Stimulated activated CD8-positive, alpha-beta memory T cell treated with anti-CD3 and anti-CD28 coated beads, Interleukin-15, amount 100 ng/mL, for 48 hours (primary cell): ENCODE data around the gene INSYN2A.

Experiments used
- DNase-seq, 2 donors: peaks; one replicate each; pipeline ENCODE4 v3.0.0-alpha.2; 2020; ENCODE audit warnings: low read depth in 2 of 2

Gene INSYN2A

GRCh38 chr10:127154831-127155620, 41.4 kb downstream of the INSYN2A start:
- DNase-seq = no peak

DNA sequence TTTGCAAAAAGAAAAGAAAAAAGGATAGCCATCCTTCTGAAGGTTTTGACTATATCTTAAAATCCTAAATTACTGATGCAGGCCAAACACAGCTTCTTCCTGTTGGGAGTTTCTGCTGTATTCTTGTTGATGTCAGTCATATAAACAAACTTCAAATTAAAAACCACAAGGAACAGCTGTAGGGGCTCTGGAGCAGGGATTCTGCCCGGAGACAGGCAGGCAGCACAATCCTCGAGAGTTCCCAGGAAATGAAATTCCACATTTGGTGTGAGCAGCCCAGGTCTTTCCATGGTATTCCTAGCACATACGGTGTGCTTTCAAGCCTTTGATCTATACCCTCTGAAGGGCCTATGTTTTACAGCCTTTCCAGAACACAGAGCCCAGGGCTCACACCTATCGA, 43.2 kb downstream of the INSYN2A start:
- no peak for DNase-seq

GRCh38 chr10:127151981-127152699, 44.3 kb downstream of the INSYN2A start:
- no peak for DNase-seq

DNA sequence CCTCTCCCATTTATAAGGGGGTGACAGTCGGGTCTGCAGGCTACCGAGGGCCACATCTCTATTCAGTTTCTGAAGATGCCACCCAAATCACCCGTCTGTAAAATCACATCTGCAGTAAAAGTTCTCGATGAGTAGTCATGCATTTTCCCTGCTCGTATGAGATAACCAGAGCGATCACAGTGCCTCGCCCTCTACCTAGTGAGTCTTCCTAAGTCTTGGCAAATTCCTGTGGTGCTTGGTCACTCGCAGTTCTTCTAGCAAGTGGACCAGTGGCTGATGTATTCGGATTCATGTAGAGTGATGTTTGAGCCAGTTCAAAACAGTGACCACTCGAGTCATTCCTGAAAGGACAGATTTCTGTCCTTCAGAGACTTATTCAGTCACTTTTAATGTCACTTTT, 44.9 kb downstream of the INSYN2A start:
- no peak for DNase-seq

DNA sequence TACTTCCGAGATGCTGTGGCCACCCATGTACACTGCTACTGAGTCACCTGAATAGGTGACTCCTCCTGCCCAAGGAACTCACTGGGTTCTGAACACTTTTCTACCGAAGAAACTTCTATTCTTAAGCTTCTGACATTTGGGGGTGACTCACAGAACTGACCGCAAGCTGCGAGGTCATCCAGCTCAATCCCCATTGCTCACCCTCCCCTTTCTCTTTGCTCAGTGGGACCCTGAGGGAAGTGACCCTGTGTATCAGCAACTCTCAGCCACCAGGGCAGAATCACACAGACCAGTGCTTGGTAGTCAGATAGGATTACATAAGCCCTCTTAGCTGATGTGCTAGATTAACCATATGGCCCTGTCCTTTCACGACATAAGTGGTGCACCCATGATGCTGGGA, 46.3 kb downstream of the INSYN2A start:
- DNase-seq = no peak

- no peak for DNase-seq
Observed at GRCh38 chr10:127149501-127150081, 46.8 kb downstream of the INSYN2A start.

DNA sequence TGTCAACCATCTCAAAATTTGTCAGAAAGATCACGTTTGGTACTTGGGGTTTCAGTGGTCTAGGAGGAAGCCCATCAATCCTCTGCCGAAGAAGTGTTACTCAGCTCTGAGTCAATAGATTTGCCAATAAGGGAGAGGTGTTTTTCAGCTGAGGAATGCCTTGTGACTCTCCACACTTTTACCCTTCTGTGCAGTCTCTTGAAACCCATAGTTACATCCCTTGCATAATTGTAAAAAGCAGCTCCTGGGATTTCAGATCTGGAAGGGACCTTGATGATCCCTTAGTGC, 47.5 kb downstream of the INSYN2A start:
- DNase-seq = no peak

- no peak for DNase-seq
Observed at GRCh38 chr10:127148066-127148932, 48.1 kb downstream of the INSYN2A start.

DNA sequence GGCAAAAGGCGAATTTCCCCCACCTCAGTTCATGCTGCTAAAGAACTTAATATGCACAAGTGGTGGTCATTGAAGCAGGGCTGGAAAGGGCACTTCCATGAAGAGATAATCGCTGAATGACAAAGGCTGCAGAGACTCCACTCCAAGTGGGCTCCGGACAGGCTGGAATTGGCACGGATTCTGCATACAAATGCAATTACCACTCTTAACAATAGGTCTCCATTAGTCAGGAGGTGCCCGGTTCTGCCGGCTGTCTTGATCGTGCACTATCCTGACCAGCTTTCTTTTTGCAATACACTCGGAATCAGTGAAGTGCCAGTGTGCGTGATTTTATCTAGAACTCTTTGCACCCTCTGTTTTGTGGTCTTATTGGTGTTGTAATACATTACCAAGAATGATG, 49.7 kb downstream of the INSYN2A start:
- no peak for DNase-seq
